SK-N-SH treated with all-trans-retinoic acid at 6 μM for 48 hours (cell line): ENCODE results near the gene NONO.
"Not testable (repeated sequence)": the region's sequence is repeated elsewhere in the genome, so short reads cannot be mapped to it uniquely, and the experiment has no call there.

Source experiments
- ATAC-seq: fragments of 200-7000 bp; cut with Tn5 transposase; 3 replicates; pipeline ENCODE4 v1.9.1; 2020; ENCODE audit warnings: mild to moderate bottlenecking, moderate library complexity
- ARNTL ChIP-seq: fragments of 450-650 bp; formaldehyde crosslinking; IDR thresholded peaks from 2 replicates; pipeline ENCODE4 v1.5.0; 2020; ENCODE audit warnings: low read depth, mild to moderate bottlenecking, moderate library complexity, borderline replicate concordance
- BACH2 ChIP-seq: fragments of 250-450 bp; sonication (Bioruptor Pico); IDR thresholded peaks from 2 replicates; pipeline ENCODE4 v1.9.0; 2021; ENCODE audit warnings: mild to moderate bottlenecking, borderline replicate concordance
- CREB5 ChIP-seq: fragments of 250-450 bp; sonication (Bioruptor Pico); IDR thresholded peaks from 2 replicates; pipeline ENCODE4 v1.5.1; 2020; ENCODE audit warnings: low read depth, mild to moderate bottlenecking, moderate library complexity
- ISL1 ChIP-seq: fragments of 250-450 bp; sonication (Bioruptor Pico); IDR thresholded peaks from 2 replicates; pipeline ENCODE4 v2.1.2; 2022; ENCODE audit warnings: mild to moderate bottlenecking, moderate library complexity
- OSR1 ChIP-seq: fragments of 250-450 bp; sonication (Bioruptor Pico); IDR thresholded peaks from 2 replicates; pipeline ENCODE4 v1.8.0; 2022; ENCODE audit warnings: moderate library complexity, mild to moderate bottlenecking, inconsistent platforms
- POU6F1 ChIP-seq: fragments of 250-450 bp; sonication (Bioruptor Pico); IDR thresholded peaks from 2 replicates; pipeline ENCODE4 v1.8.0; 2021; ENCODE audit warnings: low read depth, mild to moderate bottlenecking, moderate library complexity, borderline replicate concordance
- RARB ChIP-seq: fragments of 250-450 bp; sonication (Bioruptor Pico); IDR thresholded peaks from 2 replicates; pipeline ENCODE4 v1.8.0; 2021; ENCODE audit warnings: mild to moderate bottlenecking, moderate library complexity
- SNAI2 ChIP-seq: fragments of 250-450 bp; sonication (Bioruptor Pico); IDR thresholded peaks from 2 replicates; pipeline ENCODE4 v1.5.0; 2020; ENCODE audit warnings: mild to moderate bottlenecking, moderate library complexity
- TOX ChIP-seq: fragments of 250-450 bp; sonication (Bioruptor Pico); IDR thresholded peaks from 2 replicates; pipeline ENCODE4 v1.8.0; 2021; ENCODE audit warnings: mild to moderate bottlenecking, moderate library complexity, borderline replicate concordance
- ZFP3 ChIP-seq: fragments of 250-450 bp; sonication (Bioruptor Pico); IDR thresholded peaks from 2 replicates; pipeline ENCODE4 v1.5.0; 2020; ENCODE audit warnings: mild to moderate bottlenecking, moderate library complexity
- ZFP30 ChIP-seq: fragments of 450-650 bp; formaldehyde crosslinking; IDR thresholded peaks from 2 replicates; pipeline ENCODE4 v1.5.0; 2022; ENCODE audit warnings: mild to moderate bottlenecking, moderate library complexity
- ZNF565 ChIP-seq: fragments of 450-650 bp; formaldehyde crosslinking; conservative IDR thresholded peaks from 2 replicates; pipeline ENCODE4 v1.5.0; 2020; ENCODE audit warnings: low read depth, mild to moderate bottlenecking, moderate library complexity
- ZNF70 ChIP-seq: fragments of 450-650 bp; formaldehyde crosslinking; IDR thresholded peaks from 2 replicates; pipeline ENCODE4 v1.5.0; 2020; ENCODE audit warnings: mild to moderate bottlenecking, moderate library complexity
- ZNF8 ChIP-seq: fragments of 450-650 bp; formaldehyde crosslinking; IDR thresholded peaks from 2 replicates; pipeline ENCODE4 v1.5.0; 2020; ENCODE audit warnings: mild to moderate bottlenecking, moderate library complexity
- TF ChIP-seq, protein P1 (sequence below): fragments of 250-450 bp; sonication (Bioruptor Pico); IDR thresholded peaks from 2 replicates; pipeline ENCODE4 v1.5.0; 2020; ENCODE audit warnings: mild to moderate bottlenecking, moderate library complexity

The NONO gene

GRCh38 chrX:71256856-71257255, 26.6 kb upstream of the NONO start (continued):
- TF ChIP-seq ZNF8 (no peak), ZNF565 (no peak)
- TF ChIP-seq, all 23 proteins: peak for 0

- not testable (repeated sequence) for ATAC-seq
These were observed 14.8 kb upstream of the NONO start for GRCh38 chrX:71268624-71269023.

DNA sequence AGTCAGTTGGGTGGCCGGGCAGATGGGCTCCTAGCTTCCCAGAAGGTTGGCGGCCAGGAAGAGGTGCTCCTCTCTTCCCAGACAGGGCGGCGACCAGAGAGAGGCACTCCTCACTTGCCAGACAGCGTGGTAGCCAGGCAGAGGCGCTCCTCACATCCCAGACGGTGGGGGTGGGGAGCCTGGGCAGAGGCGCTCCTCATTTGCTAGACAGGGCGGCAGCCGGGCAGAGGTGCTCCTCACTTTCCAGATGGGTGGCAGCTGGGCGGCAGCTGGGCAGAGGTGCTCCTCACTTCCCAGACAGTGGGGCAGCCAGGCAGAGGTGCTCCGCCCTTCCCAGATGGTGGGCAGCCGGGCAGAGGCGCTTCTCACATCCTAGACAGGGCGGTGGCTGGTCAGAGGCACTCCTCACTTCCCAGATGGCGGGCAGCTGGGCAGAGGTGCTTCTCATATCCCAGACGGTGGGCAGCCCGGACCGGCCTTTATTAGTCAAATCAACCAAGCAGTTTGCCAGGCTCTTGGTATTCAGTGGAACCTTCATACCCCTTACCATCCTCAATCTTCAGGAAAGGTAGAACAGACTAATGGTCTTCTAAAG, 13.5 kb upstream of the NONO start:
- TF ChIP-seq ISL1: no peak
- TF ChIP-seq, all 23 proteins: peak for 0
- no peak for ATAC-seq

- ATAC-seq: not testable (repeated sequence)
These were observed 11.1 kb upstream of the NONO start for GRCh38 chrX:71272313-71272712.

DNA sequence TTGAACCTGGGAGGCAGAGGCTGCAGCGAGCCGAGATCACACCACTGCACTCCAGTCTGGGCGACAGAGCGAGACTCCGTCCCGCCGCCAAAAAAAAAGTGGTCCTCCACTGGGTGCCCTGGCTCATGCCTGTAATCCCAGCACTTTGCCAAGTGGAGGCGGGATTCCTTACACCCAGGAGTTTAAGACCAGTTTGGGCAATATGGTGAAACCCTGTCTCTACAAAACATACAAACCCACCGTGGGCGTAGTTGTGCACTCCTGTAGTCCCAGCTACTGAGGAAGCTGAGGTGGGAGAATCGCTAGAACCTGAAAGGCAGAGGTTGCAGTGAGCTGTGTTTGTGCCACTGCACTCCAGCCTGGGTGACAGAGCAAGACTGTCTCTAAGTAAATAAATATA, 2.1 kb upstream of the NONO start:
- not testable (repeated sequence) for ATAC-seq

GRCh38 chrX:71282514-71283402, 677 bp upstream of the NONO start:
- TF ChIP-seq ZFP3 (CRISPR knock-in tag): 0 out of 2 replicates have a peak, but pooled peaks have one; percentile 28
- TF ChIP-seq POU6F1 (CRISPR knock-in tag): no peak
- TF ChIP-seq SNAI2 (CRISPR knock-in tag): no peak
- TF ChIP-seq, protein P1, sequence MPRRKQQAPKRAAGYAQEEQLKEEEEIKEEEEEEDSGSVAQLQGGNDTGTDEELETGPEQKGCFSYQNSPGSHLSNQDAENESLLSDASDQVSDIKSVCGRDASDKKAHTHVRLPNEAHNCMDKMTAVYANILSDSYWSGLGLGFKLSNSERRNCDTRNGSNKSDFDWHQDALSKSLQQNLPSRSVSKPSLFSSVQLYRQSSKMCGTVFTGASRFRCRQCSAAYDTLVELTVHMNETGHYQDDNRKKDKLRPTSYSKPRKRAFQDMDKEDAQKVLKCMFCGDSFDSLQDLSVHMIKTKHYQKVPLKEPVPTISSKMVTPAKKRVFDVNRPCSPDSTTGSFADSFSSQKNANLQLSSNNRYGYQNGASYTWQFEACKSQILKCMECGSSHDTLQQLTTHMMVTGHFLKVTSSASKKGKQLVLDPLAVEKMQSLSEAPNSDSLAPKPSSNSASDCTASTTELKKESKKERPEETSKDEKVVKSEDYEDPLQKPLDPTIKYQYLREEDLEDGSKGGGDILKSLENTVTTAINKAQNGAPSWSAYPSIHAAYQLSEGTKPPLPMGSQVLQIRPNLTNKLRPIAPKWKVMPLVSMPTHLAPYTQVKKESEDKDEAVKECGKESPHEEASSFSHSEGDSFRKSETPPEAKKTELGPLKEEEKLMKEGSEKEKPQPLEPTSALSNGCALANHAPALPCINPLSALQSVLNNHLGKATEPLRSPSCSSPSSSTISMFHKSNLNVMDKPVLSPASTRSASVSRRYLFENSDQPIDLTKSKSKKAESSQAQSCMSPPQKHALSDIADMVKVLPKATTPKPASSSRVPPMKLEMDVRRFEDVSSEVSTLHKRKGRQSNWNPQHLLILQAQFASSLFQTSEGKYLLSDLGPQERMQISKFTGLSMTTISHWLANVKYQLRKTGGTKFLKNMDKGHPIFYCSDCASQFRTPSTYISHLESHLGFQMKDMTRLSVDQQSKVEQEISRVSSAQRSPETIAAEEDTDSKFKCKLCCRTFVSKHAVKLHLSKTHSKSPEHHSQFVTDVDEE (CRISPR knock-in tag): no peak
- no peak for TF ChIP-seq ZNF70 (CRISPR knock-in tag)
- TF ChIP-seq, all 23 proteins: peak for 1
- peak; percentile 74 for ATAC-seq

GRCh38 chrX:71285929-71286328, 2.5 kb downstream of the NONO start:
- TF ChIP-seq BACH2 (CRISPR knock-in tag) (no peak), ZFP3 (CRISPR knock-in tag) (no peak), ZNF70 (CRISPR knock-in tag) (no peak), SNAI2 (CRISPR knock-in tag) (no peak), ARNTL (CRISPR knock-in tag) (no peak), ZFP30 (CRISPR knock-in tag) (no peak), TOX (CRISPR knock-in tag) (no peak), RARB (CRISPR knock-in tag) (no peak), OSR1 (no peak), CREB5 (CRISPR knock-in tag) (no peak)
- no peak for ATAC-seq
